Brain microvascular endothelial cell (primary cell): Measurements from ENCODE around the gene ASAP3.

ENCODE experiments used
- DNase-seq: peaks from one replicate; pipeline ENCODE4 v3.0.0-alpha.2; 2020
- H3K27ac ChIP-seq: fragments of 250-450 bp; sonication (Bioruptor Pico); 2 replicates; pipeline ENCODE4 v1.5.1; 2020; ENCODE audit warnings: mild to moderate bottlenecking, moderate library complexity
- H3K27me3 ChIP-seq: fragments of 250-450 bp; sonication (Bioruptor Pico); replicated peaks from 2 replicates; pipeline ENCODE4 v1.5.1; 2020; ENCODE audit warnings: mild to moderate bottlenecking
- H3K36me3 ChIP-seq: fragments of 250-450 bp; sonication (Bioruptor Pico); replicated peaks from 2 replicates; pipeline ENCODE4 v1.5.1; 2020; ENCODE audit warnings: mild to moderate bottlenecking
- H3K4me3 ChIP-seq: 2 replicates; pipeline ENCODE4 v1.5.1; 2011; ENCODE audit warnings: low read depth, mild to moderate bottlenecking, control low read depth, low read length, moderate library complexity
- CTCF ChIP-seq: IDR thresholded peaks from 2 replicates; pipeline ENCODE4 v1.5.1; 2011; ENCODE audit warnings: low read depth, mild to moderate bottlenecking, moderate library complexity, low read length, control low read depth, inconsistent platforms; ENCODE audit errors: missing control alignments
- in situ Hi-C: cut with HindIII; loops from 2 replicates; pipeline ENCODE4 v1.10.0; 2017; ENCODE audit warnings: low sequenced_read_pairs, low pct_ligation_motif_present

Gene ASAP3

GRCh38 chr1:23451441-23451840, 32.5 kb downstream of the ASAP3 start:
- in situ Hi-C loops: no loop called here
- Histone ChIP-seq H3K4me3 (no peak overlapping the region), H3K27me3 (no peaks in the 10 kb centered on the region), H3K27ac (no peak overlapping the region), H3K36me3 (no peaks in the 10 kb centered on the region)
- no peak for DNase-seq
- no peak for TF ChIP-seq CTCF

- in situ Hi-C loops: no loop called here
- H3K36me3 ChIP-seq: no peaks in the 10 kb centered on the region
Observed at GRCh38 chr1:23450894-23451293, 33.1 kb downstream of the ASAP3 start.

GRCh38 chr1:23449958-23450357, 34.0 kb downstream of the ASAP3 start:
- no peak for DNase-seq
- in situ Hi-C loops: no loop called here
- Histone ChIP-seq H3K27ac (no peak overlapping the region), H3K36me3 (no peaks in the 10 kb centered on the region), H3K27me3 (no peaks in the 10 kb centered on the region), H3K4me3 (no peak overlapping the region)
- no peak for TF ChIP-seq CTCF

More at GRCh38 chr1:23450894-23451293, 33.1 kb downstream of the ASAP3 start:
- H3K4me3 ChIP-seq: no peak overlapping the region
- no peak for TF ChIP-seq CTCF
- no peaks in the 10 kb centered on the region for H3K27me3 ChIP-seq
- H3K27ac ChIP-seq: no peak overlapping the region
- no peak for DNase-seq

GRCh38 chr1:23449306-23449705, 34.7 kb downstream of the ASAP3 start:
- H3K36me3 ChIP-seq: no peaks in the 10 kb centered on the region
- in situ Hi-C loops: no loop called here
- H3K27me3 ChIP-seq: no peaks in the 10 kb centered on the region
- no peak for TF ChIP-seq CTCF
- no peak overlapping the region for H3K27ac ChIP-seq
- no peak for DNase-seq
- H3K4me3 ChIP-seq: no peak overlapping the region

GRCh38 chr1:23448846-23449245, 35.1 kb downstream of the ASAP3 start:
- H3K27ac ChIP-seq: no peak overlapping the region
- TF ChIP-seq CTCF: no peak
- in situ Hi-C loops: no loop called here

GRCh38 chr1:23446661-23447310, 37.2 kb downstream of the ASAP3 start:
- no peaks in the 10 kb centered on the region for H3K27me3 ChIP-seq
- no peak overlapping the region for H3K4me3 ChIP-seq
- DNase-seq: no peak
- no peak overlapping the region for H3K27ac ChIP-seq
- in situ Hi-C loops: no loop called here
- no peak for TF ChIP-seq CTCF
- H3K36me3 ChIP-seq: no peaks in the 10 kb centered on the region

More at GRCh38 chr1:23448846-23449245, 35.1 kb downstream of the ASAP3 start:
- no peak overlapping the region for H3K4me3 ChIP-seq
- DNase-seq: peak; percentile 10
- H3K36me3 ChIP-seq: no peaks in the 10 kb centered on the region
- H3K27me3 ChIP-seq: no peaks in the 10 kb centered on the region
